OCI-LY1 (cell line): ENCODE results near the gene PRKG1.

Experiments
- H2AFZ ChIP-seq: fragments of 200-600 bp; sonication (generic), shearing (Covaris generic); 2 replicates; pipeline ENCODE4 v1.6.0; 2014; ENCODE audit warnings: antibody characterized with exemption, mild to moderate bottlenecking, low read length
- H3F3A ChIP-seq: fragments of 200-600 bp; sonication (generic), shearing (Covaris generic); 2 replicates; pipeline ENCODE4 v1.6.0; 2014; ENCODE audit warnings: mild to moderate bottlenecking, antibody characterized with exemption, low read length, moderate library complexity; ENCODE audit not compliant: insufficient read depth
- H3K27ac ChIP-seq: fragments of 200-600 bp; sonication (generic); 2 replicates; pipeline ENCODE4 v1.5.1; 2014; ENCODE audit warnings: low read length, mixed run types, mild to moderate bottlenecking, low read depth; ENCODE audit not compliant: poor library complexity, severe bottlenecking
- H3K27me3 ChIP-seq: fragments of 200-600 bp; sonication (generic); 2 replicates; pipeline ENCODE4 v1.6.0; 2014; ENCODE audit warnings: antibody characterized with exemption, mild to moderate bottlenecking, low read length, moderate library complexity; ENCODE audit not compliant: insufficient read depth
- H3K36me3 ChIP-seq: fragments of 200-600 bp; sonication (generic); 2 replicates; pipeline ENCODE4 v1.6.1; 2014; ENCODE audit warnings: mild to moderate bottlenecking, antibody characterized with exemption, low read length, moderate library complexity, mixed read lengths; ENCODE audit not compliant: insufficient read depth
- H3K4me1 ChIP-seq: fragments of 200-600 bp; sonication (generic); 2 replicates; pipeline ENCODE4 v1.5.1; 2014; ENCODE audit warnings: mild to moderate bottlenecking, low read length, moderate library complexity; ENCODE audit not compliant: insufficient read depth, severe bottlenecking
- H3K4me2 ChIP-seq: fragments of 200-600 bp; sonication (generic), shearing (Covaris generic); 2 replicates; pipeline ENCODE4 v1.6.1; 2014; ENCODE audit warnings: low read length
- H3K4me3 ChIP-seq: fragments of 200-600 bp; sonication (generic); 2 replicates; pipeline ENCODE4 v1.5.1; 2014; ENCODE audit warnings: low read length, low read depth, mild to moderate bottlenecking, mixed read lengths; ENCODE audit not compliant: poor library complexity, severe bottlenecking
- H3K79me2 ChIP-seq: fragments of 200-600 bp; shearing (Covaris generic); 2 replicates; pipeline ENCODE4 v1.6.1; 2016; ENCODE audit warnings: mixed run types, low read length, mixed read lengths; ENCODE audit not compliant: insufficient read depth
- H3K9ac ChIP-seq: fragments of 200-600 bp; sonication (generic), shearing (Covaris generic); 2 replicates; pipeline ENCODE4 v1.6.1; 2014; ENCODE audit warnings: mild to moderate bottlenecking, low read length, mixed read lengths
- H3K9me2 ChIP-seq: fragments of 200-600 bp; sonication (generic), shearing (Covaris generic); 2 replicates; pipeline ENCODE4 v1.6.1; 2014; ENCODE audit warnings: low read depth, mild to moderate bottlenecking, low read length, mixed read lengths
- H3K9me3 ChIP-seq: fragments of 200-600 bp; shearing (Covaris generic); 2 replicates; pipeline ENCODE4 v1.6.1; 2014; ENCODE audit warnings: low read length, mixed read lengths
- H4K20me1 ChIP-seq: fragments of 200-600 bp; sonication (generic), shearing (Covaris generic); 2 replicates; pipeline ENCODE4 v1.6.0; 2016; ENCODE audit warnings: mild to moderate bottlenecking, low read length; ENCODE audit not compliant: insufficient read depth
- EZH2 ChIP-seq: fragments of 200-600 bp; sonication (generic), shearing (Covaris generic); IDR thresholded peaks from 2 replicates; pipeline ENCODE4 v1.8.0; 2017; ENCODE audit warnings: borderline replicate concordance, mixed run types, mild to moderate bottlenecking, antibody characterized with exemption, low read length, moderate library complexity, mixed read lengths
- TF ChIP-seq, protein P1 (sequence below): fragments of 200-600 bp; sonication (generic), shearing (Covaris generic); IDR thresholded peaks from 2 replicates; pipeline ENCODE4 v1.5.1; 2017; ENCODE audit warnings: mild to moderate bottlenecking, antibody characterized with exemption, low read length, moderate library complexity, mixed read lengths

Gene PRKG1

DNA sequence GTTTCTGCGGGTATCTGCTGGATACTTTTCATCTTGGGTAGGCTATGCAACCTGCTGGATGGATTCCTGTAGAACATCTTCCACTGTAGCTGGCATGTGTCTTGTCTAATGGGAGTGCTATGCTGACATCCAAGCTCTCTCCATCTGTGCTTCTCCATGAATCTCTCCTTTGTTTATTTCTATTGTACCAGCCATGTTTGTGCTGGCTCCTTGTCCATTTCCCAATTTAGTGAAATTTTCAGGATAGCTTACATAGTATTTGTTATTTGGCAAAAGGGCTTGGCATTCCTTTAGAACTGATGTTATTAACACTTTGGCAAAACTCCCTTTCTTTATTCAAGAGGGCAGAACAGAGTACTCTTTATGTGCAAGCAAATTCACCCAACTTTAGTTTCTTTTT, 427.1 kb downstream of the PRKG1 start:
- no peaks in the 10 kb centered on the region for H3F3A ChIP-seq
- no peaks in the 10 kb centered on the region for H4K20me1 ChIP-seq
- TF ChIP-seq, protein P1, sequence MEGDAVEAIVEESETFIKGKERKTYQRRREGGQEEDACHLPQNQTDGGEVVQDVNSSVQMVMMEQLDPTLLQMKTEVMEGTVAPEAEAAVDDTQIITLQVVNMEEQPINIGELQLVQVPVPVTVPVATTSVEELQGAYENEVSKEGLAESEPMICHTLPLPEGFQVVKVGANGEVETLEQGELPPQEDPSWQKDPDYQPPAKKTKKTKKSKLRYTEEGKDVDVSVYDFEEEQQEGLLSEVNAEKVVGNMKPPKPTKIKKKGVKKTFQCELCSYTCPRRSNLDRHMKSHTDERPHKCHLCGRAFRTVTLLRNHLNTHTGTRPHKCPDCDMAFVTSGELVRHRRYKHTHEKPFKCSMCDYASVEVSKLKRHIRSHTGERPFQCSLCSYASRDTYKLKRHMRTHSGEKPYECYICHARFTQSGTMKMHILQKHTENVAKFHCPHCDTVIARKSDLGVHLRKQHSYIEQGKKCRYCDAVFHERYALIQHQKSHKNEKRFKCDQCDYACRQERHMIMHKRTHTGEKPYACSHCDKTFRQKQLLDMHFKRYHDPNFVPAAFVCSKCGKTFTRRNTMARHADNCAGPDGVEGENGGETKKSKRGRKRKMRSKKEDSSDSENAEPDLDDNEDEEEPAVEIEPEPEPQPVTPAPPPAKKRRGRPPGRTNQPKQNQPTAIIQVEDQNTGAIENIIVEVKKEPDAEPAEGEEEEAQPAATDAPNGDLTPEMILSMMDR: no peak
- TF ChIP-seq EZH2: no peak

DNA sequence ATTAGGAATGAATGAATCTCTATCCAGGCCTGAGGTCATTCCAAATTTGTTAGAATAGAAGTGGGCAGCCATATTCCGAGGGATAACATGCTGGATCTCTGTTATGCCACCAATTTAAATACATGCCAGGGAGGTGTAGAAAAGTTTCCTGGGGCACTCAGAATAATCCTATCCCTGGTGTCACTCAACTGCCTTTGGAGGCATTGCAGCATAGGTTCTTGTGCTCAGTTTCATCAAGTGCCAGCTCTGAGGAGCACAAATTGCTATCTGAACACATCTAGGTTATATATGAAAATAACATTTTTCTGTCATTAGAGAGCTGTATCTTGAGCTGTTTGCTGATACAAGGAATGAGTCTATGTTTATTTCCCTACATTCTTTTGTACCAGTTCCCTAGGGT, 427.8 kb downstream of the PRKG1 start:
- Histone ChIP-seq H3K9me2 (no peaks in the 10 kb centered on the region), H4K20me1 (no peaks in the 10 kb centered on the region), H2AFZ (no peak overlapping the region), H3K4me1 (no peaks in the 10 kb centered on the region), H3K27me3 (no peaks in the 10 kb centered on the region), H3K79me2 (no peaks in the 10 kb centered on the region), H3K36me3 (no peaks in the 10 kb centered on the region), H3K4me2 (no peak overlapping the region), H3K27ac (no peak overlapping the region), H3K9me3 (no peaks in the 10 kb centered on the region), H3F3A (no peaks in the 10 kb centered on the region), H3K4me3 (no peak overlapping the region), H3K9ac (no peak overlapping the region)
- TF ChIP-seq, protein P1: no peak
- TF ChIP-seq EZH2: no peak

More for the DNA sequence above, 427.1 kb downstream of the PRKG1 start:
- Histone ChIP-seq H3K27ac (no peak overlapping the region), H3K9me3 (no peaks in the 10 kb centered on the region), H3K27me3 (no peaks in the 10 kb centered on the region), H2AFZ (no peak overlapping the region), H3K9me2 (no peaks in the 10 kb centered on the region), H3K4me2 (no peak overlapping the region), H3K9ac (no peak overlapping the region), H3K4me3 (no peak overlapping the region), H3K4me1 (no peaks in the 10 kb centered on the region), H3K79me2 (no peaks in the 10 kb centered on the region), H3K36me3 (no peaks in the 10 kb centered on the region)

DNA sequence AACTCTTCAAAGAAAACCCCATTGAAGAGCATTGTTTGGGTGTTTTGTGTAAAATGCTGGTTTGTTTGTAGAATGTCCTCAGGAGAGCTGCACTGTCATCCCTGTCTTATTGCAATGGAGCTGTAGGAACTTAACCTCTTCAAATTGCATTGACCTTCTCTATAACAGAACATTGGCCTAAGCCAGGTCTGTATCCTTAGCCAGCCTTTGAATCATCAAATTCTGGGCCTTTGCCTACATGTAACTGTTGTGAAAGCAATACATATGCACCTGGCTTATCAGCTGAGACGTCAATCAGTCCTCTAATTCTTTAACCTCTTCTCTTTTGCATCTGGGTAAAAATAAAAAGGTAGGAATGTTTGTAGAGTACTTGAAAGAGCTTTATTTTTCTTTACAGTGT, 429.1 kb downstream of the PRKG1 start:
- Histone ChIP-seq H3K9ac (no peak overlapping the region), H3K9me2 (no peaks in the 10 kb centered on the region), H3K9me3 (no peaks in the 10 kb centered on the region), H3K36me3 (no peaks in the 10 kb centered on the region), H2AFZ (no peak overlapping the region), H4K20me1 (no peaks in the 10 kb centered on the region), H3K4me1 (no peaks in the 10 kb centered on the region), H3K27ac (no peak overlapping the region), H3K4me2 (no peak overlapping the region), H3F3A (no peaks in the 10 kb centered on the region), H3K4me3 (no peak overlapping the region), H3K27me3 (no peaks in the 10 kb centered on the region), H3K79me2 (no peaks in the 10 kb centered on the region)
- TF ChIP-seq, protein P1: no peak
- TF ChIP-seq EZH2: no peak
